Neuronal stem cell (in vitro differentiated cells): ENCODE results near the gene SIX1.
A peak's percentile ranks its signal among the peaks of the same experiment; 100 is the strongest.

Experiments
- DNase-seq: peaks from one replicate; pipeline ENCODE4 v3.0.0-alpha.2; 2013; ENCODE audit warnings: low spot score
- H2AFZ ChIP-seq: one replicate; pipeline ENCODE4 v1.6.1; 2013; ENCODE audit warnings: mild to moderate bottlenecking, low read length, inconsistent platforms
- H2AK5ac ChIP-seq: 2 replicates; pipeline ENCODE4 v1.6.1; 2013; ENCODE audit warnings: low read depth, mild to moderate bottlenecking, inconsistent platforms, low read length, moderate library complexity, mixed read lengths
- H2BK120ac ChIP-seq: 2 replicates; pipeline ENCODE4 v1.6.1; 2013; ENCODE audit warnings: low read depth, mild to moderate bottlenecking, inconsistent platforms, low read length, moderate library complexity, mixed read lengths
- H2BK12ac ChIP-seq: one replicate; pipeline ENCODE4 v1.6.1; 2013; ENCODE audit warnings: low read length, inconsistent platforms
- H2BK15ac ChIP-seq: 2 replicates; pipeline ENCODE4 v1.6.1; 2013; ENCODE audit warnings: mild to moderate bottlenecking, low read length, inconsistent platforms, mixed read lengths
- H2BK5ac ChIP-seq: one replicate; pipeline ENCODE4 v1.6.1; 2013; ENCODE audit warnings: inconsistent platforms, mild to moderate bottlenecking, low read length, moderate library complexity
- H3K14ac ChIP-seq: one replicate; pipeline ENCODE4 v1.6.1; 2013; ENCODE audit warnings: low read length, inconsistent platforms
- H3K18ac ChIP-seq: 2 replicates; pipeline ENCODE4 v1.6.1; 2013; ENCODE audit warnings: low read length, inconsistent platforms
- H3K23ac ChIP-seq: 2 replicates; pipeline ENCODE4 v1.6.1; 2013; ENCODE audit warnings: low read depth, mild to moderate bottlenecking, mixed read lengths, low read length, inconsistent platforms; ENCODE audit not compliant: poor library complexity
- H3K27ac ChIP-seq: replicated peaks from 3 replicates; pipeline ENCODE4 v1.5.1; 2013; ENCODE audit warnings: low read length, inconsistent platforms
- H3K27me3 ChIP-seq, 3 experiments: 2 replicates each; pipeline ENCODE4 v1.6.1; 2013; ENCODE audit warnings: low read length in 3 of 3, mild to moderate bottlenecking in 2 of 3, inconsistent platforms in 1 of 3, low read depth in 1 of 3, mixed read lengths in 1 of 3, moderate library complexity in 1 of 3; ENCODE audit not compliant: control insufficient read depth in 3 of 3, insufficient read depth in 3 of 3
- H3K36me3 ChIP-seq, 2 donors: replicated peaks in 1 of 2; 2 replicates each; pipeline ENCODE4 v1.6.1; 2013; ENCODE audit warnings: low read length in 2 of 2; ENCODE audit not compliant: control insufficient read depth in 2 of 2, insufficient read depth in 2 of 2
- H3K4ac ChIP-seq: 2 replicates; pipeline ENCODE4 v1.6.1; 2013; ENCODE audit warnings: inconsistent platforms, mild to moderate bottlenecking, low read length, moderate library complexity
- H3K4me1 ChIP-seq, 2 donors: 1 replicate in 1 of 2; 2 replicates in 1 of 2; pipeline ENCODE4 v1.6.1; 2013; ENCODE audit warnings: low read length in 2 of 2, low read depth in 1 of 2; ENCODE audit not compliant: control insufficient read depth in 2 of 2, insufficient read depth in 1 of 2
- H3K4me2 ChIP-seq: one replicate; pipeline ENCODE4 v1.6.1; 2013; ENCODE audit warnings: mild to moderate bottlenecking, low read length, inconsistent platforms; ENCODE audit not compliant: insufficient read depth, poor library complexity, severe bottlenecking
- H3K4me3 ChIP-seq, 2 donors: 2 replicates each; pipeline ENCODE4 v1.5.1; 2013; ENCODE audit warnings: low read length in 2 of 2, mild to moderate bottlenecking in 2 of 2, inconsistent platforms in 1 of 2, moderate library complexity in 1 of 2
- H3K79me1 ChIP-seq: one replicate; pipeline ENCODE4 v1.6.1; 2013; ENCODE audit warnings: low read depth, mild to moderate bottlenecking, inconsistent platforms, low read length, moderate library complexity
- H3K9ac ChIP-seq: one replicate; pipeline ENCODE4 v1.6.1; 2013; ENCODE audit warnings: mild to moderate bottlenecking, low read depth, low read length, inconsistent platforms; ENCODE audit not compliant: poor library complexity
- H3K9me3 ChIP-seq, 2 donors: replicated peaks in 1 of 2; 2 replicates each; pipeline versions ENCODE3 to v1.6.1; 2013; ENCODE audit warnings: low read length in 2 of 2, mild to moderate bottlenecking in 2 of 2, inconsistent platforms in 1 of 2, low read depth in 1 of 2, mixed read lengths in 1 of 2, moderate library complexity in 1 of 2; ENCODE audit not compliant: control insufficient read depth in 2 of 2, insufficient read depth in 1 of 2
- H4K8ac ChIP-seq: one replicate; pipeline ENCODE4 v1.6.1; 2013; ENCODE audit warnings: low read depth, mild to moderate bottlenecking, inconsistent platforms, low read length, moderate library complexity
- H4K91ac ChIP-seq: one replicate; pipeline ENCODE4 v1.6.1; 2013; ENCODE audit warnings: low read length, low read depth, mild to moderate bottlenecking, inconsistent platforms; ENCODE audit not compliant: poor library complexity
- WGBS, 2 donors: extraction: QIAGEN DNeasy Blood & Tissue Kit; methylation state at CpG; one replicate each; pipeline ENCODE4 v1.1.7; 2013; ENCODE audit warnings: missing lambda C conversion rate in 2 of 2, mixed read lengths in 1 of 2; ENCODE audit not compliant: insufficient read length in 2 of 2, insufficient replicate concordance in 1 of 2; ENCODE audit errors: extremely low coverage in 2 of 2; 5-methylcytosine and 5-hydroxymethylcytosine counted together

The SIX1 gene

DNA sequence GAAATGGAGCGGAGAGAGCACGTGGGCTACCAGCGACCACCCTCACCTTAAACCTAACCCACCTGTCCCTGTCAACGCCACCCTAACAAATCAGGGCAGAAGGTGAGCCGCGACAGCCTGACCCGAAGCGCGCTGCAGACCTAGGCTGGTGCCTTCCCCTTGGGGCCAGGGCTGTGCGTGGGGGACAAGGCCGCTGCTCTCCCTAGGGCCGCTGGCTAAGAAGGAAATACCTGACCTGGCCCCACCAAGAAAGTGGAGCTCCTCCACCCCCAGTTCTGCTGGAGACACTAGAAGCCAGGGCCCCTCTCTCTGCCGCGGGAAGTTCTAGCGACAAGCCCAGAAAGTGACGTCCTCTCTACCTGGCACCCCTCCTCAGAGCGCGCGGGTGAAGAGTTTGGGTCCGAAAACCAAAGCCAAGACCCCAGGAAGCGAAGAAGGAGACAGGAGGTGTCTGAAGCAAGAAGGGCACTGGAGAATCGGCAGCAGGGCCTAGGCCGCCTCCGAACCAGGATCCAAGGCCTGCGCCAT lies 7.5 kb downstream of the SIX1 start:
- Histone ChIP-seq H2AK5ac (peak overlapping the region; percentile 78), H3K9ac (no peak overlapping the region), H2AFZ (peak overlapping the region; percentile 74), H2BK120ac (no peak overlapping the region), H3K4me2 (peak overlapping the region; percentile 47), H2BK15ac (no peak overlapping the region), H3K36me3 (no peaks in the 10 kb centered on the region), H3K18ac (peak overlapping the region; percentile 67), H3K23ac (peak overlapping the region; percentile 94), H3K9me3 (no peaks in the 10 kb centered on the region), H4K8ac (no peak overlapping the region), H3K4ac (no peak overlapping the region), H3K14ac (peak overlapping the region; percentile 43), H3K4me1 (peaks cover 0 to 19% of the 10 kb centered on the region in 2 donors), H2BK12ac (peak overlapping the region; percentile 66), H3K79me1 (no peaks in the 10 kb centered on the region), H2BK5ac (peak overlapping the region; percentile 29), H3K4me3 (peak overlapping the region in 1 of 2 donors; percentile 52), H4K91ac (no peak overlapping the region), H3K27me3 (peaks cover 30 to 93% (median 75%) of the 10 kb centered on the region in 3 experiments), H3K27ac (no peak overlapping the region)
- no CpG with 5 or more reads among the region's 25 CpGs for WGBS, 2 donors
- DNase-seq = no peak

DNA sequence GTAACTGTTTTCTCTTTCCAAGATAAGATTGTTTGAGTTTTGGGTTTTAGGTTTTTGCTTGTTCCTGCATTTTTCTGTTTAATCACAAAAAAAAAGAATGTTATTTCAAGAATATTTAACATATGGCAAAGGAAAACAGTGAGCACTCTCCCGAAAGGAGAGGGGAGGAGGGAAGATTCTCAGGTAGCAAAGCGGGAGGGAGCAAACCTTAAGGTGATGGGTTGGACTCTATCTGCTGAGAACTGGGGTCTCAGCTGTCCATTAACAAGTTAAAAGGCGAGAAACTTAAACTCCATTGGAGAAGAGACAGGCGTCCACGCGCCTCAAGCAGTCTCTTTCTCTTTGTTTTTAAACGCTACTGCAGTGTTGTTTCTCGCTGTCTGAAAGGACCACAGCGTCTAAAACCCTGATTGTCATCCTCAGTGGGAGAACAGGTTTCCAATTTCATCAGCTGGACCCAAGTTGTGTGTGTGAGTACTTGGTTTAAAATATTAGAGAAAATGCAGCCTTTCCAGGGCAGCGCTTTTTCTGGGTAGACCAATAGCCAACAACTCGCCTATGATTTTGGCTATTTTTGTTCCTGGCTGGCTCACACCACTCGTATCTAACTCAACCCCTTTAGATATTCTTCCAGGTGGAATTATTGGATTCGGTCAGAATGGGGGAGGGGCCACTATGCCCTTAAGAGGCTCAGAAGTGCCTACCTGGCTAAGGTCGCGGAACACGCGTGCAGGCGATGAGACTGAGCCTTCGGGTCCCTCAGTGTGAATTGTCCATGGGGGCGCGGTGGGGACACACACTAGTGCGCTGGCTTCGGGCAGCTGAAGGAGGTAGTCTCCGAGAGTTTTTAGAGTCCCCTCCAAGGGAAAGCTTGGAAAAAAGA lies 8.2 kb downstream of the SIX1 start:
- Histone ChIP-seq H3K14ac (peak overlapping the region; percentile 43), H3K4me3 (no peak overlapping the region), H3K9me3 (no peaks in the 10 kb centered on the region), H3K4me2 (no peak overlapping the region), H4K8ac (no peak overlapping the region), H2AK5ac (peak overlapping the region; percentile 78), H2BK12ac (no peak overlapping the region), H3K18ac (no peak overlapping the region), H3K27me3 (peaks cover 28 to 92% (median 71%) of the 10 kb centered on the region in 3 experiments), H3K27ac (no peak overlapping the region), H3K9ac (no peak overlapping the region), H3K4me1 (peaks cover 0 to 19% of the 10 kb centered on the region in 2 donors), H3K36me3 (no peaks in the 10 kb centered on the region), H2AFZ (no peak overlapping the region), H2BK15ac (no peak overlapping the region), H2BK5ac (peak overlapping the region; percentile 29), H4K91ac (no peak overlapping the region), H2BK120ac (no peak overlapping the region), H3K79me1 (no peaks in the 10 kb centered on the region), H3K23ac (peak overlapping the region; percentile 94), H3K4ac (no peak overlapping the region)
- WGBS, 2 donors = no CpG with 5 or more reads among the region's 24 CpGs
- DNase-seq = peak; percentile 9

DNA sequence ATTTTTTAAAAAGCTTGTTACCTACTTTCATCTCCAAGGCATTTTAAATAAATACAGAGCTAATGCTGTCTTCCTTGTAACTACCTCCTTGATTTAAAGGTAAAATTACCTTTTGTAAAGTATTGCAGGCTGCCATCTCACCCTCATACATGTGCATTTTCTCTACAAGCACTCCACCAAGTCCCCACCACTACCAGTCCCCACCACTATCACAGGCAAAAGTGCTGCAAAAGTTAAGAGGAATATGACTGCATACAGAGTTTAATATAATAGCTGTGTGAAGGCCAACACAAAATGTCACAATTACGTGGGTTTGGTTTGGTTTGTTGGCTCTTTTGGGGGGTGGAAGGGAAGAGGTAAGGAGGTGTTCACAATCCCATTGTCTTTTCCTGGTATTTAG lies 9.6 kb downstream of the SIX1 start:
- H3K23ac ChIP-seq = no peak overlapping the region
- H3K27me3 ChIP-seq = peaks cover 25 to 83% (median 70%) of the 10 kb centered on the region in 3 experiments
- no peak overlapping the region for H2BK120ac ChIP-seq
- no peak overlapping the region for H2BK12ac ChIP-seq
- no CpG with 5 or more reads among the region's 1 CpG for WGBS, 2 donors
- no peak overlapping the region for H4K8ac ChIP-seq
- H3K79me1 ChIP-seq = no peaks in the 10 kb centered on the region
- H2AFZ ChIP-seq = no peak overlapping the region
- no peak for DNase-seq
- no peak overlapping the region for H3K27ac ChIP-seq
- H3K4me1 ChIP-seq = peaks cover 0 to 19% of the 10 kb centered on the region in 2 donors
- H3K4me2 ChIP-seq = no peak overlapping the region
- H3K14ac ChIP-seq = no peak overlapping the region
- H3K9ac ChIP-seq = no peak overlapping the region
- no peak overlapping the region for H2BK5ac ChIP-seq
- no peaks in the 10 kb centered on the region for H3K36me3 ChIP-seq
- H3K18ac ChIP-seq = no peak overlapping the region
- no peak overlapping the region for H3K4me3 ChIP-seq
- H3K4ac ChIP-seq = no peak overlapping the region
- H2BK15ac ChIP-seq = no peak overlapping the region
- no peak overlapping the region for H4K91ac ChIP-seq
- H2AK5ac ChIP-seq = no peak overlapping the region
- H3K9me3 ChIP-seq = no peaks in the 10 kb centered on the region
